ENCODE measurements around the gene TBKBP1.

TBKBP1 gene

DNA sequence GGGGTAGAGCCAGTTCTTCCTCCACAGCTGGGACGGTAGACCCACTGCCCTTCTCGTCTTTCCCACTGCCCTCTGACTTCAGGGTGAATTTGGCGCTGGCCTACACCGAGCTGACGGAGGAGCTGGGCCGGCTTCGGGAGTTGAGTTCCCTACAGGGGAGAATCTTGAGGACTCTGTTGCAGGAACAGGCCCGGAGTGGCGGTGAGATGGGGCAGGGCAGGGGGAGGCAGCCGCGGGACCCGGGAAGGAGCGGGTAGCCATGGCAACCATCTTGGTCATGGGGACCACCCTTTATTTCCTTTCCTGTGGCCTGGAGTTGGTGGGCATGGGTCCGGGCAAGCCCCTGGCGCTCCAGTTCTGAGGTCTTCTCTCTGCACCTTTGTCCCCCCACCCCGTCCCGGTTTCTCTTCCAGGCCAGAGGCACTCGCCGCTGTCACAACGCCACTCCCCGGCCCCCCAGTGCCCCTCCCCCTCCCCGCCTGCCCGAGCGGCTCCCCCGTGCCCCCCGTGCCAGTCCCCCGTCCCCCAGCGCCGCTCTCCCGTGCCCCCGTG, 14.4 kb downstream of the TBKBP1 start:
- Histone ChIP-seq H3K4me1 (ENCODE audit: low read depth, poor library complexity, severe bottlenecking) (peaks cover 28% of the 10 kb centered on the region), H3K9ac (no peak overlapping the region), H3K36me3 (ENCODE audit: insufficient read depth) (no peaks in the 10 kb centered on the region), H3K27ac (no peak overlapping the region), H2AFZ (ENCODE audit: low read depth) (no peak overlapping the region), H3K4me3 (IDR thresholded peaks at IDR 0.05; ENCODE audit: insufficient read depth, low read depth, low read length) (no peak overlapping the region), H3K27me3 (ENCODE audit: insufficient read depth, low read depth) (no peaks in the 10 kb centered on the region; the same call in 1 of the 2 replicates), H3K79me2 (ENCODE audit: insufficient read depth, low read depth) (no peaks in the 10 kb centered on the region), H4K20me1 (ENCODE audit: insufficient read depth) (no peaks in the 10 kb centered on the region), H3K4me2 (no peak overlapping the region)
- TF ChIP-seq, protein P1, sequence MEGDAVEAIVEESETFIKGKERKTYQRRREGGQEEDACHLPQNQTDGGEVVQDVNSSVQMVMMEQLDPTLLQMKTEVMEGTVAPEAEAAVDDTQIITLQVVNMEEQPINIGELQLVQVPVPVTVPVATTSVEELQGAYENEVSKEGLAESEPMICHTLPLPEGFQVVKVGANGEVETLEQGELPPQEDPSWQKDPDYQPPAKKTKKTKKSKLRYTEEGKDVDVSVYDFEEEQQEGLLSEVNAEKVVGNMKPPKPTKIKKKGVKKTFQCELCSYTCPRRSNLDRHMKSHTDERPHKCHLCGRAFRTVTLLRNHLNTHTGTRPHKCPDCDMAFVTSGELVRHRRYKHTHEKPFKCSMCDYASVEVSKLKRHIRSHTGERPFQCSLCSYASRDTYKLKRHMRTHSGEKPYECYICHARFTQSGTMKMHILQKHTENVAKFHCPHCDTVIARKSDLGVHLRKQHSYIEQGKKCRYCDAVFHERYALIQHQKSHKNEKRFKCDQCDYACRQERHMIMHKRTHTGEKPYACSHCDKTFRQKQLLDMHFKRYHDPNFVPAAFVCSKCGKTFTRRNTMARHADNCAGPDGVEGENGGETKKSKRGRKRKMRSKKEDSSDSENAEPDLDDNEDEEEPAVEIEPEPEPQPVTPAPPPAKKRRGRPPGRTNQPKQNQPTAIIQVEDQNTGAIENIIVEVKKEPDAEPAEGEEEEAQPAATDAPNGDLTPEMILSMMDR (conservative IDR thresholded peaks at IDR 0.05; ENCODE audit: low read depth, low read length): no peak

DNA sequence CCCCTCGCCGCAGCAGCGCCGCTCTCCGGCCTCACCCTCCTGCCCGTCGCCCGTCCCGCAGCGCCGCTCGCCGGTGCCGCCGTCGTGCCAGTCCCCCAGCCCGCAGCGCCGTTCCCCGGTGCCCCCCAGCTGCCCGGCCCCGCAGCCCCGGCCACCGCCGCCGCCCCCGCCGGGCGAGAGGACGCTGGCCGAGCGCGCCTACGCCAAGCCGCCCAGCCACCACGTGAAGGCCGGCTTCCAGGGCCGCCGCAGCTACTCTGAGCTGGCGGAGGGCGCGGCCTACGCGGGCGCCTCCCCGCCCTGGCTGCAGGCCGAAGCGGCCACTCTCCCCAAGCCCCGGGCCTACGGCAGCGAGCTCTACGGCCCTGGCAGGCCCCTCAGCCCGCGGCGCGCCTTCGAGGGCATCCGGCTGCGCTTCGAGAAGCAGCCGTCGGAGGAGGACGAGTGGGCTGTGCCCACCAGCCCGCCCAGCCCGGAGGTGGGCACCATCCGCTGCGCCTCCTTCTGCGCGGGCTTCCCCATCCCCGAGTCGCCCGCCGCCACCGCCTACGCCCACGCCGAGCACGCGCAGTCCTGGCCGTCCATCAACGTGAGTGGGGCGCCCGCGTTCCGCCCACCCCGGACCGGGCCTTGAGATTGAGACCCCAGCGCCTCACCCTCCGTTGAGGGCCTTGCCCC, 15.0 kb downstream of the TBKBP1 start:
- H3K4me1 ChIP-seq (ENCODE audit: low read depth, poor library complexity, severe bottlenecking): peaks cover 28% of the 10 kb centered on the region
- no peaks in the 10 kb centered on the region; the same call in 1 of the 2 replicates for H3K27me3 ChIP-seq (ENCODE audit: insufficient read depth, low read depth)
- no peak overlapping the region for H3K4me3 ChIP-seq (IDR thresholded peaks at IDR 0.05; ENCODE audit: insufficient read depth, low read depth, low read length)
- H4K20me1 ChIP-seq (ENCODE audit: insufficient read depth): no peaks in the 10 kb centered on the region
- H3K4me2 ChIP-seq: no peak overlapping the region
- H3K79me2 ChIP-seq (ENCODE audit: insufficient read depth, low read depth): no peaks in the 10 kb centered on the region
- H2AFZ ChIP-seq (ENCODE audit: low read depth): no peak overlapping the region
- TF ChIP-seq, protein P1 (conservative IDR thresholded peaks at IDR 0.05; ENCODE audit: low read depth, low read length): no peak
- H3K27ac ChIP-seq: no peak overlapping the region
- no peaks in the 10 kb centered on the region for H3K36me3 ChIP-seq (ENCODE audit: insufficient read depth)
- no peak overlapping the region for H3K9ac ChIP-seq

DNA sequence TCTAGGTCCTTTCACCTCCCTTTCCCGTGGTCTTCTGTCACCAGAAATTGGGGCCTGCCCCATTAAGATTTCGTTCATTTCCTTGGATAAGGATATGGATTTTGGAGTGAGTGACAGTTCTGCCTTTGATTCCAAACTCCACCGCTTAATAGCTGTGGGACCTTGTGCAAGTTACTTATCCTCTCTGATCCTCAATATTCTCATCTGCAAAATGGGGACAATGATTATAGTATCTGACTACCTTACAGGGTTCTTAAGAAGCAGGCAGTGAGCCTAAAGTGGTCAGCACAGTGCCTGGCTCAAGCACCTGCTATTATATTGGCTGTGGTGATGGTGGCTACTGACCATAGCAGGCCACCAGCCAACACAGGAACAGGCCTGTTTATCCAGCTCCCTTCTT, 15.6 kb downstream of the TBKBP1 start:
- Histone ChIP-seq H3K36me3 (ENCODE audit: insufficient read depth) (no peaks in the 10 kb centered on the region), H3K27me3 (ENCODE audit: insufficient read depth, low read depth) (no peaks in the 10 kb centered on the region; the same call in 1 of the 2 replicates), H3K4me2 (no peak overlapping the region), H3K4me3 (IDR thresholded peaks at IDR 0.05; ENCODE audit: insufficient read depth, low read depth, low read length) (no peak overlapping the region), H2AFZ (ENCODE audit: low read depth) (no peak overlapping the region), H3K27ac (no peak overlapping the region), H3K4me1 (ENCODE audit: low read depth, poor library complexity, severe bottlenecking) (peaks cover 28% of the 10 kb centered on the region), H3K79me2 (ENCODE audit: insufficient read depth, low read depth) (no peaks in the 10 kb centered on the region), H4K20me1 (ENCODE audit: insufficient read depth) (no peaks in the 10 kb centered on the region), H3K9ac (no peak overlapping the region)
- TF ChIP-seq, protein P1 (conservative IDR thresholded peaks at IDR 0.05; ENCODE audit: low read depth, low read length): no peak

DNA sequence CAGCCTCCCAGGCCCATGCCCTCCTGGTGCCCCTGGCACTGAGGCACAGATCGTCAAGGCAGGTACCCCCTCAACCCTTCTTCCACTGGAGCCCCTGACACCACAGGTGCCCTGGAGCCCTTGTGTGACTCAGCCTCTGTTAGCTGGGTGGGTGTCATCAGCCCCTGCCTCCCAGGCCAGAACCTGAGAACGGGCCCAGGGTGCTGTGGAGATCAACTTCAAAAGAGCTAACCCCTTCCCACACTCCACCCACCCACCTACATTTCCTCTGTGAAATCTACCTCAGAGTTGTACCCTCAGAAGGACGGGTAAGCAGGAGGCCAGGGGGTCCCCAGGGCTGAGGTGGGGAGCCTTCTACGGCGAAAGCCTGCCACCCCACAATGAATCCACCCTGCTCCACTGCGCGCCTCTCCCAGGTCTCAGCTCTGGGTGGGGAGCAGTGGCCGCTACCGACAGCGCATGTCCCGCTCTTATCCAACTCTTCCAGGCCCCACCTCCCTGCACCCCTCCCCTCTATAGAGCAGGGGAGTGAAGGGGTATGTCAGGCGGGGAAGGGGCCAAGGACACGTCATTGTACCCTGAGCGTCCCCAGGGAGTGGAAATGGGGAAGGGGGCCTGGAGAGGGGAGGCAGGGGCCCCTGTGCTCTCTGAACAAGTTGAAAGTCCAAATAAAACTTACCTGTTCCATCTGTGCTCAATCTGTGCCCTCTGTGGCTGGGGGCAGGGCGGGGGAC, 17.6 kb downstream of the TBKBP1 start:
- H3K27me3 ChIP-seq (ENCODE audit: insufficient read depth, low read depth): no peaks in the 10 kb centered on the region; the same call in 1 of the 2 replicates

More for the DNA sequence above, 17.6 kb downstream of the TBKBP1 start:
- Histone ChIP-seq H3K4me2 (no peak overlapping the region), H3K4me1 (ENCODE audit: low read depth, poor library complexity, severe bottlenecking) (peaks cover 16% of the 10 kb centered on the region), H3K4me3 (IDR thresholded peaks at IDR 0.05; ENCODE audit: insufficient read depth, low read depth, low read length) (no peak overlapping the region), H2AFZ (ENCODE audit: low read depth) (no peak overlapping the region), H4K20me1 (ENCODE audit: insufficient read depth) (no peaks in the 10 kb centered on the region), H3K36me3 (ENCODE audit: insufficient read depth) (no peaks in the 10 kb centered on the region), H3K79me2 (ENCODE audit: insufficient read depth, low read depth) (no peaks in the 10 kb centered on the region), H3K27ac (no peak overlapping the region), H3K9ac (no peak overlapping the region)
- TF ChIP-seq, protein P1 (conservative IDR thresholded peaks at IDR 0.05; ENCODE audit: low read depth, low read length): no peak
